HepG2 (cell line): ENCODE data around the gene NTN4. TPM values are rescaled to one million over a fixed set of nuclear protein-coding genes. Genes with fewer than 3 reads are reported as not detected.

Experiments used
- ATAC-seq: fragments of 200-7000 bp; cut with Tn5 transposase; 3 replicates; pipeline ENCODE4 v1.9.1; 2020; ENCODE audit warnings: mild to moderate bottlenecking, moderate library complexity
- BruUV-seq: library from RNA; stranded (reverse); fragments of 400-500 nt; replicated peaks from 2 replicates; lab custom pipeline; 2021; lab: Mats Ljungman, UMichigan
- CTCF ChIA-PET: fragments of 300-600 bp; formaldehyde crosslinking; extraction: SDS; loops from one replicate; lab custom pipeline; 2021; ENCODE audit warnings: low total read pairs, inconsistent platforms, low intra/inter-chr PET ratio; lab: Yijun Ruan, JAX
- POLR2A ChIA-PET: fragments of 350-600 bp; sonication (Branson Sonifier 250); formaldehyde crosslinking; loops from one replicate; lab custom pipeline; 2020; ENCODE audit warnings: antibody characterized with exemption, inconsistent platforms; lab: Yijun Ruan, JAX
- DNase-seq: peaks from one replicate; pipeline ENCODE4 v3.0.0-alpha.2; 2015; ENCODE audit warnings: low spot score
- FAIRE-seq: peaks from 3 replicates; lab custom pipeline; 2011; peaks lifted over from hg19 to GRCh38; lab: Jason Lieb, UNC
- H2AFZ ChIP-seq: one replicate; pipeline ENCODE4 v1.6.1; 2011; ENCODE audit warnings: low read length, inconsistent platforms
- H3K27ac ChIP-seq: fragments of 300-600 bp; 3 replicates; pipeline ENCODE4 v1.8.0; 2011; ENCODE audit warnings: mixed run types, mild to moderate bottlenecking, mixed read lengths, low read length, inconsistent platforms; ENCODE audit not compliant: insufficient read depth; ENCODE audit errors: extremely low read length
- H3K27me3 ChIP-seq, 2 experiments: fragments of 200-600 bp in 1 of 2; 2 replicates in 1 of 2; 3 replicates in 1 of 2; pipeline versions ENCODE4 v1.6.0 to v1.8.0; 2011; ENCODE audit warnings: low read length in 2 of 2, mild to moderate bottlenecking in 2 of 2, moderate library complexity in 2 of 2, inconsistent platforms in 1 of 2; ENCODE audit not compliant: insufficient read depth in 2 of 2, control insufficient read depth in 1 of 2
- H3K36me3 ChIP-seq, 2 experiments: fragments of 200-600 bp in 1 of 2; replicated peaks in 1 of 2; 2 replicates in 1 of 2; 3 replicates in 1 of 2; pipeline versions ENCODE4 v1.5.1 to v1.8.0; 2011; ENCODE audit warnings: low read length in 2 of 2, inconsistent platforms in 1 of 2; ENCODE audit not compliant: insufficient read depth in 2 of 2, control insufficient read depth in 1 of 2
- H3K4me1 ChIP-seq: 2 replicates; pipeline ENCODE4 v1.5.1; 2012; ENCODE audit warnings: low read length, inconsistent platforms; ENCODE audit not compliant: insufficient read depth
- H3K4me2 ChIP-seq: 2 replicates; pipeline ENCODE4 v1.6.0; 2011; ENCODE audit warnings: low read depth, low read length, inconsistent platforms
- H3K4me3 ChIP-seq, 3 experiments: fragments of 200-600 bp in 1 of 3; sonication (generic), shearing (Covaris generic) in 1 of 3; replicated peaks in 1 of 3; 2 replicates each; pipeline ENCODE4 v1.5.1; 2011 to 2016; ENCODE audit warnings: low read length in 3 of 3, inconsistent platforms in 2 of 3, low read depth in 2 of 3, mild to moderate bottlenecking in 2 of 3, control low read depth in 1 of 3, mixed read lengths in 1 of 3; ENCODE audit not compliant: insufficient read depth in 1 of 3
- H3K79me2 ChIP-seq: one replicate; pipeline ENCODE4 v1.6.1; 2011; ENCODE audit warnings: low read length, inconsistent platforms; ENCODE audit not compliant: insufficient read depth
- H3K9ac ChIP-seq: 2 replicates; pipeline ENCODE4 v1.6.0; 2011; ENCODE audit warnings: mild to moderate bottlenecking, low read depth, low read length, inconsistent platforms; ENCODE audit not compliant: insufficient read depth
- H3K9me3 ChIP-seq: 2 replicates; pipeline ENCODE4 v1.5.1; 2012; ENCODE audit warnings: mild to moderate bottlenecking, low read length
- H4K20me1 ChIP-seq: 2 replicates; pipeline ENCODE4 v1.6.0; 2011; ENCODE audit warnings: inconsistent platforms, mild to moderate bottlenecking, low read length, moderate library complexity; ENCODE audit not compliant: insufficient read depth
- BCLAF1 ChIP-seq: fragments of 450-650 bp; IDR thresholded peaks from 2 replicates; pipeline ENCODE4 v1.6.1; 2017; ENCODE audit warnings: mild to moderate bottlenecking
- MYC ChIP-seq: sonication (generic); formaldehyde crosslinking; IDR thresholded peaks from 2 replicates; pipeline ENCODE4 v1.9.0; 2021; ENCODE audit warnings: missing genetic modification reagents, borderline replicate concordance
- SOX5 ChIP-seq: IDR thresholded peaks from 2 replicates; pipeline ENCODE4 v1.6.1; 2016; ENCODE audit warnings: borderline replicate concordance
- THAP7 ChIP-seq: sonication (generic); formaldehyde crosslinking; IDR thresholded peaks from 2 replicates; pipeline ENCODE4 v1.8.1; 2023; ENCODE audit warnings: mild to moderate bottlenecking, missing genetic modification reagents
- TOE1 ChIP-seq: sonication (generic); formaldehyde crosslinking; IDR thresholded peaks from 2 replicates; pipeline ENCODE4 v1.4.0; 2020; ENCODE audit warnings: mild to moderate bottlenecking, missing genetic modification reagents
- ZBTB4 ChIP-seq: sonication (generic); formaldehyde crosslinking; IDR thresholded peaks from 2 replicates; pipeline ENCODE4 v1.4.0; 2020; ENCODE audit warnings: missing genetic modification reagents, mild to moderate bottlenecking, borderline replicate concordance
- ZNF468 ChIP-seq: sonication (generic); formaldehyde crosslinking; IDR thresholded peaks from 2 replicates; pipeline ENCODE4 v1.8.0; 2022; ENCODE audit warnings: mild to moderate bottlenecking, moderate library complexity, missing genetic modification reagents
- ZNF776 ChIP-seq: sonication (generic); formaldehyde crosslinking; IDR thresholded peaks from 2 replicates; pipeline ENCODE4 v1.4.0; 2020; ENCODE audit warnings: mild to moderate bottlenecking, missing genetic modification reagents
- ZSCAN5A ChIP-seq: sonication (generic); formaldehyde crosslinking; IDR thresholded peaks from 2 replicates; pipeline ENCODE4 v1.8.0; 2022; ENCODE audit warnings: mild to moderate bottlenecking, missing genetic modification reagents, borderline replicate concordance
- WGBS: methylation state at CpG from one replicate; pipeline ENCODE4 v1.1.6; 2017; ENCODE audit warnings: low lambda C conversion rate; 5-methylcytosine and 5-hydroxymethylcytosine counted together
- in situ Hi-C: cut with HindIII; loops from 2 replicates; pipeline ENCODE4 v1.10.0; 2017; ENCODE audit warnings: low pct_unique_long_range_greater_than_20kb; ENCODE audit not compliant: extremely low pct_ligation_motif_present
- intact Hi-C: fragments of 100-400 bp; cut with micrococcal nuclease; formaldehyde crosslinking; loops from one replicate; pipeline ENCODE4 v1.10.0; 2022; ENCODE audit not compliant: unreplicated experiment
- polyA plus RNA-seq, 8 experiments: library from polyadenylated mRNA; depleted of rRNA in 3 of 8; stranded (reverse) in 7 of 8; unstranded in 1 of 8; fragments of >200 nt; fragmentation: Illumina TruSeq in 4 of 8; extraction: Trizol in 4 of 8; gene quantifications; 2 replicates each; pipeline versions ENCODE4 v1.2.1 to v1.2.3, GENCODE V29; 2011 to 2016; ENCODE audit warnings: low read depth in 4 of 8, missing spikeins in 1 of 8, mixed read lengths in 1 of 8; ENCODE audit not compliant: insufficient read depth in 1 of 8
- total RNA-seq, 5 experiments: library from RNA; depleted of rRNA; stranded (reverse); fragments of >200 nt; fragmentation: Illumina TruSeq; extraction: Trizol; gene quantifications; 2 replicates each; pipeline ENCODE4 v1.2.3, GENCODE V29; 2016; ENCODE audit warnings: low read depth in 1 of 5

The NTN4 gene
- total and polyA plus RNA-seq, 2 of the 13 experiments (the other 11 are each of a cell fraction or from before 2014, with no cell fraction given): 7.8 to 11.5 TPM

- no peak overlapping the region for H3K27ac ChIP-seq
- H3K9me3 ChIP-seq: no peaks in the 10 kb centered on the region
- no peak overlapping the region for H3K4me3 ChIP-seq
- H3K36me3 ChIP-seq: no peaks in the 10 kb centered on the region
- no peaks in the 10 kb centered on the region for H3K79me2 ChIP-seq
- H3K4me1 ChIP-seq: peaks cover 20% of the 10 kb centered on the region
- POLR2A ChIA-PET: no interaction called here
- no peak overlapping the region for H2AFZ ChIP-seq
- in situ Hi-C loops: no loop called here
- 98% methylated on average over 7 of the region's 8 CpGs for WGBS
- CTCF ChIA-PET: no interaction called here
- TF ChIP-seq BCLAF1: no peak
- no peak for TF ChIP-seq ZSCAN5A (CRISPR knock-in tag)
- TF ChIP-seq MYC: no peak
- TF ChIP-seq ZNF468 (CRISPR knock-in tag): no peak
- no peak for TF ChIP-seq SOX5 (CRISPR knock-in tag)
- no peak for TF ChIP-seq TOE1 (CRISPR knock-in tag)
- no peak for TF ChIP-seq THAP7 (CRISPR knock-in tag)
- no peak for TF ChIP-seq ZBTB4 (CRISPR knock-in tag)
- TF ChIP-seq ZNF776 (CRISPR knock-in tag): no peak
- FAIRE-seq: peak; percentile 18
- no peaks in the 10 kb centered on the region for H4K20me1 ChIP-seq
- no TSS peak for BruUV-seq
- no peak overlapping the region for H3K9ac ChIP-seq
- ATAC-seq: no peak
- H3K27me3 ChIP-seq: no peaks in the 10 kb centered on the region
- no peak for DNase-seq
- intact Hi-C loops: no loop called here
- H3K4me2 ChIP-seq: no peak overlapping the region
Measured at GRCh38 chr12:95690861-95691635, 99.5 kb downstream of the NTN4 start.
